Endothelial cell of umbilical vein (primary cell): Measurements from ENCODE around the gene RAD51B. TPM values are rescaled to one million over a fixed set of nuclear protein-coding genes. Genes with fewer than 3 reads are reported as not detected.

Source experiments
- BruUV-seq: library from RNA; stranded (reverse); fragments of 400-500 nt; replicated peaks from 2 replicates; lab custom pipeline; 2021; lab: Mats Ljungman, UMichigan
- CTCF ChIA-PET: fragments of 300-600, 350-600 bp; sonication (Branson Sonifier 250); formaldehyde crosslinking; loops from one replicate; lab custom pipeline; 2021; ENCODE audit warnings: antibody characterized with exemption, inconsistent platforms; lab: Charles Lee
- POLR2A ChIA-PET: fragments of 300-600, 350-600 bp; sonication (Branson Sonifier 250); formaldehyde crosslinking; loops from one replicate; lab custom pipeline; 2021; ENCODE audit warnings: antibody characterized with exemption, inconsistent platforms; lab: Charles Lee
- DNase-seq: peaks from one replicate; pipeline ENCODE4 v3.0.0-alpha.2; 2011; ENCODE audit warnings: low read depth, low spot score
- FAIRE-seq: peaks from 2 replicates; lab custom pipeline; 2011; peaks lifted over from hg19 to GRCh38; lab: Jason Lieb, UNC
- H2AFZ ChIP-seq: 2 replicates; pipeline ENCODE4 v1.6.0; 2012; ENCODE audit warnings: low read depth, low read length, control low read depth, inconsistent platforms
- H3K27ac ChIP-seq: 2 replicates; pipeline ENCODE4 v1.5.1; 2011; ENCODE audit warnings: low read depth, mild to moderate bottlenecking, control low read depth, low read length, moderate library complexity; ENCODE audit not compliant: insufficient read depth
- H3K27me3 ChIP-seq, 2 experiments: 2 replicates each; pipeline versions ENCODE4 v1.6.0 to v1.6.1; 2011; ENCODE audit warnings: low read length in 2 of 2, mixed read lengths in 1 of 2; ENCODE audit not compliant: control insufficient read depth in 2 of 2, insufficient read depth in 2 of 2
- H3K36me3 ChIP-seq, 2 experiments: 2 replicates in 1 of 2; 3 replicates in 1 of 2; pipeline ENCODE4 v1.5.1; 2011; ENCODE audit warnings: low read length in 2 of 2, mild to moderate bottlenecking in 1 of 2, moderate library complexity in 1 of 2; ENCODE audit not compliant: control insufficient read depth in 2 of 2, insufficient read depth in 2 of 2; ENCODE audit errors: extremely low read depth in 1 of 2
- H3K4me1 ChIP-seq: 3 replicates; pipeline ENCODE4 v1.5.1; 2011; ENCODE audit warnings: mild to moderate bottlenecking, low read length; ENCODE audit not compliant: control insufficient read depth, insufficient read depth; ENCODE audit errors: extremely low read depth
- H3K4me2 ChIP-seq: 2 replicates; pipeline ENCODE4 v1.6.1; 2011; ENCODE audit warnings: low read length, control low read depth, mixed read lengths; ENCODE audit not compliant: insufficient read depth
- H3K4me3 ChIP-seq, 3 experiments: fragments of 200-600 bp in 1 of 3; sonication (generic), shearing (Covaris generic) in 1 of 3; replicated peaks in 1 of 3; 2 replicates each; pipeline ENCODE4 v1.5.1; 2011 to 2016; ENCODE audit warnings: control low read depth in 3 of 3, low read length in 3 of 3, mild to moderate bottlenecking in 2 of 3, inconsistent platforms in 1 of 3, low read depth in 1 of 3, moderate library complexity in 1 of 3; ENCODE audit not compliant: insufficient read depth in 1 of 3
- H3K79me2 ChIP-seq: 2 replicates; pipeline ENCODE4 v1.6.0; 2012; ENCODE audit warnings: low read length, inconsistent platforms; ENCODE audit not compliant: control insufficient read depth, insufficient read depth
- H3K9ac ChIP-seq: replicated peaks from 2 replicates; pipeline ENCODE3; 2011; ENCODE audit warnings: low read length, control low read depth; ENCODE audit not compliant: insufficient read depth; ENCODE audit errors: extremely low read depth
- H3K9me1 ChIP-seq: replicated peaks from 3 replicates; pipeline ENCODE4 v1.6.0; 2011; ENCODE audit warnings: mild to moderate bottlenecking, low read length; ENCODE audit not compliant: control insufficient read depth, insufficient read depth; ENCODE audit errors: extremely low read depth
- H3K9me3 ChIP-seq: replicated peaks from 2 replicates; pipeline ENCODE4 v1.5.1; 2012; ENCODE audit warnings: low read length, inconsistent platforms; ENCODE audit not compliant: control insufficient read depth, insufficient read depth
- H4K20me1 ChIP-seq: replicated peaks from 2 replicates; pipeline ENCODE3; 2011; ENCODE audit warnings: mild to moderate bottlenecking, low read length; ENCODE audit not compliant: control insufficient read depth, insufficient read depth; ENCODE audit errors: extremely low read depth
- CTCF ChIP-seq, 2 donors: IDR thresholded peaks; 1 replicate in 1 of 2; 2 replicates in 1 of 2; pipeline ENCODE4 v1.5.1; 2011; ENCODE audit warnings: low read length in 2 of 2, mild to moderate bottlenecking in 2 of 2, moderate library complexity in 2 of 2, control low read depth in 1 of 2, inconsistent platforms in 1 of 2, low read depth in 1 of 2; ENCODE audit not compliant: insufficient read depth in 1 of 2; ENCODE audit errors: extremely low read depth in 1 of 2
- FOS ChIP-seq: IDR thresholded peaks from 2 replicates; pipeline ENCODE4 v1.6.1; 2011; ENCODE audit warnings: mild to moderate bottlenecking, low read length, moderate library complexity, borderline replicate concordance; ENCODE audit not compliant: insufficient read depth
- MAX ChIP-seq: IDR thresholded peaks from 2 replicates; pipeline ENCODE4 v1.6.1; 2011; ENCODE audit not compliant: insufficient read depth, insufficient read length
- MYC ChIP-seq: IDR thresholded peaks from one replicate; pipeline ENCODE4 v1.6.1; 2011; ENCODE audit warnings: mild to moderate bottlenecking, low read depth, low read length
- POLR2A ChIP-seq: IDR thresholded peaks from 2 replicates; pipeline ENCODE4 v1.6.1; 2012; ENCODE audit warnings: low read depth, mild to moderate bottlenecking, control low read depth, low read length
- POLR2AphosphoS5 ChIP-seq: IDR thresholded peaks from 2 replicates; pipeline ENCODE4 v1.6.1; 2012; ENCODE audit warnings: low read depth, mild to moderate bottlenecking, control low read depth, low read length, moderate library complexity; ENCODE audit not compliant: insufficient read depth
- dilution Hi-C: fragments of 300-500 bp; cut with MboI; formaldehyde crosslinking; loops from one replicate; pipeline ENCODE4 v1.15.0; 2019; ENCODE audit warnings: low sequenced_read_pairs; ENCODE audit not compliant: extremely low pct_ligation_motif_present
- intact Hi-C: fragments of 100-400 bp; cut with micrococcal nuclease; formaldehyde crosslinking; loops from one replicate; pipeline ENCODE4 v1.10.0; 2022
- polyA plus RNA-seq, 4 experiments: library from polyadenylated mRNA; depleted of rRNA in 3 of 4; stranded (reverse) in 3 of 4; unstranded in 1 of 4; fragments of >200 nt; gene quantifications; 2 replicates each; pipeline versions ENCODE4 v1.2.1 to v1.2.3, GENCODE V29; 2011 to 2012; ENCODE audit warnings: missing spikeins in 1 of 4
- total RNA-seq: library from RNA; stranded (reverse); gene quantifications from 2 replicates; pipeline ENCODE4 v1.2.3, GENCODE V29; 2021

Gene RAD51B
- total and polyA plus RNA-seq, 2 donors (not counting 3 experiments of a cell fraction or from before 2014, with no cell fraction given) = 3.9 to 19.0 TPM

GRCh38 chr14:67881225-67881624, 61.6 kb downstream of the RAD51B start:
- TF ChIP-seq POLR2AphosphoS5 (no peak), POLR2A (no peak), MYC (no peak), CTCF (IDR thresholded peaks at IDR 0.05; ENCODE audit: extremely low read depth in 1 of 2, insufficient read depth in 1 of 2, low read depth in 1 of 2, low read length in 2 of 2) (no peak), FOS (no peak), MAX (no peak)
- H3K4me3 ChIP-seq = no peak overlapping the region
- ChIA-PET POLR2A (no interaction called here), CTCF (interaction anchor here (0.6 to 5.0 kb wide), 9 partner anchors 12 to 962 kb away, joined by 3 to 68 read pairs (median 3); no protein-coding TSS in a partner anchor)
- BruUV-seq = no TSS peak
- no peak overlapping the region for H2AFZ ChIP-seq
- H3K9ac ChIP-seq = no peak overlapping the region
- dilution Hi-C loops = no loop called here
- peak; percentile 5 for DNase-seq
- H3K9me3 ChIP-seq = no peaks in the 10 kb centered on the region
- no peaks in the 10 kb centered on the region for H3K79me2 ChIP-seq
- H3K27ac ChIP-seq = no peak overlapping the region
- no peaks in the 10 kb centered on the region for H3K9me1 ChIP-seq
- FAIRE-seq = no peak
- H3K4me1 ChIP-seq = peaks cover 5% of the 10 kb centered on the region
- no peaks in the 10 kb centered on the region for H4K20me1 ChIP-seq
- H3K36me3 ChIP-seq = no peaks in the 10 kb centered on the region
- intact Hi-C loops = loop anchor here (1.0 to 5.0 kb wide), 2 partner anchors 44 to 51 kb away; no protein-coding TSS in a partner anchor
- H3K27me3 ChIP-seq = no peaks in the 10 kb centered on the region
- H3K4me2 ChIP-seq = no peak overlapping the region
